NCI-H1930 (cell line): ENCODE data around the gene CCDC86.

Experiments used
- DNase-seq, 2 experiments: peaks; one replicate each; lab custom pipeline; 2025; lab: John Stamatoyannopoulos, UW

The CCDC86 gene

DNA sequence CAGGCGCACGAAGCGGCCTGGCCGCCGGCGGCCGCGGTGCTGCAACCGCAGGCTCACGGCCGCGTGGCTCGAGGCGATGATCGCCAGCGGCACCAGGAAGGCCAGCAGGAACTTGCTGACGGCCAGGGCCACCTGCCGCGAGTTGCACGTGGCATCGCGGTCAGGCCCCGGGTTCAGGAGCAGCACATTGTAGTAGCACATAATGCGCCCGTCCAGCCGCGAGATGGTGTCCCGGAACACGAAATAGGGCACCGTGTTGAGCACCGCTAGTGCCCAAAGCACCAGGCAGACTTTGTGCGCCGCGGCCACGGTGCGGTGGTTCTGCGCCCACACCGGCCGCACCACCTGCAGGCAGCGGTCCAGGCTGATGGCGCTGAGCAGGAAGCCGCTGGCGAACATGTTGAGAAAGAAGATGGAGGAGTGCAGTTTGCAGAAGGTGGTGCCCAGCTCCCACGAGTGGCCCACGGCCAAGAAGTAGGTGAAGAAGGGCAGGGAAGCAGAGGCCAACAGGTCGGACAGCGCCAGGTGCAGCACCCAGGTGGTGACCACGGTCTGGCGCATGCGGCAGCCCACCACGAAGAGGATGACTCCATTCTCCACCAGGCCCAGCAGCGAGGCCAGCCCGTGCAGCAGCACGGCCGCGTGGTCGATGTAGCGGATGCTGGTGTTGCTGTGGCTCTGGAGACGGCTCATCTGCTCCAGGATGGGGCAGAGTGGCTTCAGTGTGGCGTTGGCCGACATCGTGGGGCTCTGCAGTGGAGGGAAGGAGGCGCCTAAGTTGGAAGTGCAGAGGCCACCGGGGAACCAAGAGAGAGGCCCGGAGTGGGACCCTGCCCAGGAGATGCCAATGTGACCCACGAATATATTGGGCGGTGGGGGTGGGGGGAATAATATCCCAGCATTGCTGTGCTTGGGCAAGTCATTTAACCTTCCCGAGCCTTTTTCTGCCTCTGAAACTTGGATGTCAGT is 11.4 kb downstream of the CCDC86 start:
- no peak for DNase-seq

DNA sequence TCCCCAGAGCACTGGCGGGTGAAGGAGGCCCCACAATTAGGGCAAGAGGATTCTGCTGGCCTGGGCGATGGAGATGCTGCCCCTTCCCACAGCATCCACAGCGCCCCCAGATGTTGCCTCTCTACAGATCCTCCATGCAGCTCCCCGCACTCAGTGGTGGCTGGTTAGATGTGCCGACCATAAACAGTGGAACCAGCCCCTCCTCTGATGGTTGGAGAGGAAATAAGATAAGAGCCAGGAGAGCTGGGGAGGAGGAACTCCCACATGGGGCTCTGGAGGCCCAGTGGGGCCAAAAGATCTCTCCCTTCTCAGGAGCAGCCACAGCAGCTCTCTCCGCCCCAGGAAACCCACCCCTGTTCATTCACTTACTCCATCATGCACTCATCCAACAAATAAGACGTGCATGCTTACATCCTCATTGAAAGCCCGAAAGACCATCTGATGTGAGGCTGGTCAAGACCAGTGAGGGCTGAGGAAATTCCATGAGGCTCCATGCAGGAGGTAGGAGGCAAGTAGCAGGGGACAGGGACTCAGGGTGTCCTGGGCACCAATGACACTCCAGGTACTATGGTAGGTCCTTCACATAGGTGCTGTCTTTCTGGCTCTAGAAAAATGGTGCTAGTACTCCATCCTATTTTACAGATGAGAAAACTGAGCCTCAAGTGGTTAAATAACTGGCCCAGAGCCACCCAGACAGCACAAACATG is 12.4 kb downstream of the CCDC86 start:
- DNase-seq = no peak

DNA sequence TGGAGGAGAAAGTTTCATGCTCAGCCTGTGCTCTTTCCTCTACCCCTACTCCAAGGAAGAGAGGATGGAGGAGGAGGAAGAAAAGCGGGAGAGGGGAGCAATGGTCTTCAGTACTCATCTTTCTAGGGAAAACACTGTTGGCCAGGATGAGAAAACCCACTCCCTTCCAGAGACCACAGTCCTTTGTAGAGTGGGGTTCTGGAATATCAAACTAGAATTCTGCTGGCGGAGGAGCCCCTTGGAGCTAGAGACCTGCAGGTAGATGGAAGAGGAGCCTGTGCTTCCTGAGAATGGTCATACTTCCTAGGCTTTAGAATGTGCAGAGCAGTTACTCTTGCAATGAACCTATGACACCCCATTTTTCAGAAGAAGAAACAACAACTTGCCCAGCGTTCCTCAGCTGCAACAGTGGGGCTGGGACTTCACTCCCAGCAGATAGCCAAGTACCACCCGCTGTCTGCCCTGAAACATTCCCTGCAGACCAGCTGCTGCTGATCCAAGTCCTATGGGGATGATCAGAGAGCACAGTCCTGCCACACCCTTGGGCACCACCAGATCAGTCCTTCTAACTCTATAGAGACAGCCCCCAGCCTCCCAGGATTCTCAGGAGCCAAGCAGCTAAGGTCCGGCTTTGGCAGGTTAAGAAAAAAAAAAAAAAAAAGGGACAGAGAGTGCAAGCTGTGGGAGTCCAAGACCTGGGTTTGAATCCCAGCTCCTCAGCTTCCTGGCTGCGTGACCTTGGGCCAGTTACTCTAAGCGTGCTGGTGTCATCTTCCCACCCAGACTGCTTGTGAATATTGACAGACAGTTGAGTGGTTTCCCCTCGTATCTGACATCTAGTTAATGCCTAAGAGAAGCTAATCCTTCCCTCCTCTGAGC is 13.2 kb downstream of the CCDC86 start:
- DNase-seq = no peak

DNA sequence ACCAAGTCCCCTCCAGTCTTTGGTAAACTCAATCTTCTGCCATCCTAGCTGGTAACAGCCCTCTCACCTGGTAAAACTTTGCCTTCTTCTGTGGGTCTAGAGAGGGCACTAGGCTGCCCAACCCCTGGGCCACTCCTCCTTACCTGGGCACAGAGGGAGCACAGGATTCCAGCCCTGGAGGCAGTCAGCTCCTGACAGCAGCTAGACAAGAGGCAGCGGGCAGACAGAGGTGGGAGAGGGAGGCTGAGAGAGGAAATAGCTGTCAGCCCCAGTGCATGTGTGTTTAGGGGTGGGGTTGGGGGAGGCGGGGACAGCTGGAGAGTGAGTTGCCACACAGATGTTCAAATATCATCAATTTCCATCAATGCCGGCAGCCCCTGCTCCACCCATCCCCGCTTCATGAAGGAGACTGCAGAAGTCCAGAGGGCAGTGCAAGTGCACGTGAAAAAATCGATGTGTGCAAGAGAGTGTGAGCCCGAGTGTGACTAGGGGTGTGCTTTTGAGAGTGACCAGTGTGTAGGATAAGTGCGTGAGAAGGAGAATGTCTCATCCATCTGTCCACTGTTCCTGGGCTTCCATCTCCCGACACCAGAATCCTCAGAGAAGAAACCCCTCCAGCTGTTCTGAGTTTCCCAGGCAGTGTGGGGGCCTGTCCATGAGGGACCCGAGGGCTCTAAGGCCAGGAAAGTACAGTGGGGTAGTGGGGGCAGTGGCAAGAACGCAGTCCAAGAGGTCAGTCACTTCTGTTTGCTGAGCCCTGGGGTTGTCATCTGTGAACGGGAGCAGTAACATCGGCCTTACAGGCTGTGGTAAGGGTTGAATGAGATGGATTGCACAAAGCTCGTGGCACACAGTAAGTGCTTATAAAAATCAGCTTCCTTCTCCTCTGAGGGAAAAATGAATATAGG is 14.1 kb downstream of the CCDC86 start, which contains the start of gene PTGDR2:
PTGDR2 (minus strand) TSS at position 225 of the 908 bp plus-strand sequence. CDS start 2,228 bp downstream, outside the sequence.
- no peak for DNase-seq

DNA sequence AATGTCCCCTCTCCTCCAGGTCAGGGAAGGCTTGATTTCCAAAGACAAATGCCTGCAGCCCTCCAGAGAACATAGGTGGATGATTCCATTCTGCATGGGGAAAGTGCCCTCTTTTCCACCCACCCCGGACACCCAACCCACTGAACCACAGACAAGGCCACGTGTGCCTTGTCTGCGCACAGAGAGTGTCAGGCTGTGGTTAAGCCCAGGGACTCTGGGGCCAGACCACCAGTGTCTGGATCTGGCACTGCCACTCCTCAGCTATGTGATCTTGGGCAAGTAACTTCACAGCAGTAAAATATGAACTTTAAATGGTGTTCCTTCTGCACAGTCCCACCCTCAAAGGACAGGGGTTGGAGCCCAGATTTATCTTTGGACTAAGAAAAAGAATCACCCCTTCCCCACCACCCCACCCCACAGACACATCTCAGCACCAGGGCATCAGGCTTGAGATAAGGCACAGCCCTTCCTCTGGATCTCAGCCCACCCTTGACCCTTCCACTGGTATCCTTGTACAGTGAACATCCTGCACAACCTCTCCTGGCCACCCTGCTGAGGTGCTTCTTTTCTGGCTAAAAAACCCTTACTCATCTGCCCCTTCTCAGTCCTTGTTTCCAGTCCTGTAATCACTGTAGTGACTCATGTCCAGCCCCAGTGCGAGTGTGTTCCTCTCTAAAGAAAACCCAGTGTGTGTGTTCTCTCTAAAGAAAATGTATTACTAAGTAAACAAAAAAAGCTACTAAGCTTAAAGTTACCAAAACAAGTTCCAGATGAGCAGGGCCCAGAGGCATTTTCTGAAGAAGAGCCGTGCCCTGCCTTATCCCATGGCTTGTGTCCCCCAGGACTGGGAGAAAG is 15.7 kb downstream of the CCDC86 start:
- DNase-seq = no peak

DNA sequence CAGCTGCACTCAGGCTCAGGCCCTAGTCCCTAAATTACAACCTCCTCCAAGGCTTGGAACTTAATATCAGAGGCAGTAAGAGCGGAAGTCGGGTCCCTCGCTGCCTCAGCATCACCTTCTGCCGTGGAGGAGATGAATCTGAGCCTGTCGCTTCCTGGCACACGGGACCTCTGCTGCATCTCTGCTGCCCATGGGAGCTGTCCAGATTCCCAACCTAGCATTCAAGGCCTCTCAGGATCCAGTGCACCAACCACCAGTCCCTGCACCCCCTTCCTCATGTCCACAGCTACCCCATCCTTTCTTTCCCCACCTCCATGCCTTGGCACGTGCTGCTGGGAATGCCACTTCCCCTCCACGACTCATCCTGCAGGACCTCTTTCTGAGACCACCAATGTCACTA is 16.3 kb downstream of the CCDC86 start:
- no peak for DNase-seq

DNA sequence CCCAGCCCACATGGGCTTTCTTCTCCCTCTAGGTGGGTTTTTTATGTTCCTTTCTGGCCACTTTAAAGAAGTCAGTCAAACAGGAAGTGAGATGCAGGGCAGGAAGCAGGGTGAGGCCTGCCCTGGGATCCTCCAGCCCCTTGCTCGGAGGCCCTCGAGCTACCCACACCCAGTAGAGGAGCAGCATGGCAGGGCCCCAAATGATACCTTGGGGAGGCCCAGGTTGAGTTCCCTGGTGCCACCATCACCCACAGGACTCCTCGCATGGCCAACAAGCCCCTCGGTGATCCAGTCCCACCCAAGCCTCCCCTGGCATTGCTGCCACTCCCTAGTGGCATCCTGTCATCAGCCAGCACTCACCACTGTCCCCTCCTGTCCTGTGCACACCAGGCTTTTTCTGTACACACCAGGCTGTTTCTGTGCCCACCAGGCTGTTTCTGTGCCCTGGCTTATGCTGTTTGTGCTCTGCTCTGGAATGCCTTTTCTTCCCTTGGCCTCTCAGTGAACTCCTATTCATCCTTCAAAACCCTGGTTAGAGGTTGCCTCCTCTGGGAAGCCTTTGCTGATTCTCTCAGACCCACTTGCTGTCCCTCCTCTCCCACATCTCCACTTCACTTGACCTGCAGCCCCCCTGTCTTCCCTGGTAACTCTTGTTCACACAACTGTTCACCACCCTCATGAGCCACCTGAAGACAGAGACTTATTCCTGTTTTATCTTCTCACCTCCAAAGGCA is 17.0 kb downstream of the CCDC86 start:
- no peak for DNase-seq

DNA sequence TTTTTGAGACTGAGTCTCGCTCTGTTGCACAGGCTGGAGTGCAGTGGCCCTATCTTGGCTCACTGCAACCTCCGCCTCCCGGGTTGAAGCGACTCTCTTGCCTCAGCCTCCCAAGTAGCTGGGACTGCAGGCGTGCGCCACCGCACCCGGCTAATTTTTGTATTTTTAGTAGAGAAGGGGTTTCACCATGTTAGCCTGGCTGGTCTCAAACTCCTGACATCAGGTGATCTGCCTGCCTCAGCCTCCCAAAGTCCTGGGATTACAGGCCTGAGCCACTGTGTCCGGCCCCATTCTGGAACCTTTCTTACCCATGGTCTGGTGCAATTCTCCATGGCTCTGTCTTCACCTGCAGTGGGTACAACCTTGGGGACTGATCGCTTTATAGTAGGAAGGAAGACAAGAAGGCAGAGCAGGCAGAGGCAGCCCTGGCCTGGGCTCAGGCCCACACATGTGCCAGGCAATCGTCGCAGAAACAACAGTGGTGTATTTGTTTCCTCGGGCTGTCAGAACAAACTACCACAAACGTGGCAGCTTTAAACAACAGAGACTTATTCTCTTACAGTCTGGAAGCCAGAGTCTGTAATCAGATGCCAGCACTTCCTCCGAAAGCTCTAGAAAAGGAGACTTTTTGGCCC is 17.8 kb downstream of the CCDC86 start:
- DNase-seq = no peak

GRCh38 chr11:60860943-60861342 is 19.0 kb downstream of the CCDC86 start:
- DNase-seq = no peak

DNA sequence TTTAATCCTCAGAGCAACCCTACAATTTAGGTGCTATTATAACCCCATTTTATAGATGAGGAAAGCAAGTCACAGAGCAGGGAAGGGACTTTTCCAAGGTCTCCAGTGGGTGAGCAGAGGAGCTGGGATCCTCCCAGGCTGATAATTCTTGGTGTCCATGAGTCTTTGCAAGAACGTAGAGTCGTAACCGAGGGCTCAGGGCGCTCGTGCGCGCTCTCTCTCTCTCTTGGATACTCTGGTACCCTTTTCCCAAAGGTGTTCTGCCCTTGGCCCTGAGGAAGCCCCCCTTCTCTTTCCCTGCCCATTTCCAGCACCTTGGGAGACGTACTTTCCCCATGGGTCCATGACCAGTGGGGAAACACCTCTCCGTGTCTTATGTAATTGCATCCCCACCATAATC is 20.3 kb downstream of the CCDC86 start:
- DNase-seq = no peak

DNA sequence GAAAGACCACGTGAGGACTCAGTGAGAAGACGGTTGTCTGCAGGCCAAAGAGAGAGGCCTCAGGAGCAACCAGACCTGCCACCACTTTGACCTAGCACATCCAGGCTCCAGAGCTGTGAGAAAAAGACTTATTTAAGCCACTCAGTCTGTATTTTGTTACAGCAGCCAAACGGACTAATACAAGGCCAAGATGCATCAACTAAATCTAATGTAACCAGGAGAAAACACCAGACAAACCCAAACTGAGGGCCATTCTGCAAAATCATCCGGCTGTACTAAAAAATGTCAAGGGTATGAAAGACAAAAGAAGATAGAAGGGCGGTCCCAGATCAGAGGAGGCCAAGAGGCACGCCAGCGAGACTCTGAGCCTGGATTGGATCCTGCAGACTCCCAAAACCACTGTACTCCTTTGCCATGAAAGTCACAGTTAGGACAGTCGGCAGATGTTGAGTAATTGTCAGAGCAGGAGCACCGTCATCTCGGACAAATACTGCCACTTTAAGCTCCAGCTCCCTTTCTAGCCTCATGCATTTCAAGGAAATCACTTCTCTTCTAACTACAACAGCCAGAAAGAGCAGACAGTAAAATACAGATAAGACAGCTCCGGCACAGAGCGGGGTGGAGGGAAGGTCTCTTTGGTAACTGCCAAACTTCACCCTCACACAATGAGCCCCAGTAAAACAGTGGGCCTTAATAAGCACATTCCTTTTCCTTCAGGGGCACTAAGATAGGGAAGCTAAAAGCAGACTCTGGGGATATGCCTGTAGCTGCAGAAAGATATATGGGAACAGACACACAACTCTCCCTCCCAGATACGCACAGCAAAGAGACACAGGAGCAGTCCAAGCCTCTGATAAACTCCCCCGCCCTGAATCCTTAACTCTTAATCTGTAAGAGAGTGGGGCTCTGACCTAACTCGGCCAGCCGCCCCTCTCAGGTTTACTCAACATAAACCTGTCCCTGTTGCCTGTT is 21.9 kb downstream of the CCDC86 start:
- DNase-seq = no peak

- no peak for DNase-seq
These were observed 23.1 kb downstream of the CCDC86 start for GRCh38 chr11:60864856-60865513.

DNA sequence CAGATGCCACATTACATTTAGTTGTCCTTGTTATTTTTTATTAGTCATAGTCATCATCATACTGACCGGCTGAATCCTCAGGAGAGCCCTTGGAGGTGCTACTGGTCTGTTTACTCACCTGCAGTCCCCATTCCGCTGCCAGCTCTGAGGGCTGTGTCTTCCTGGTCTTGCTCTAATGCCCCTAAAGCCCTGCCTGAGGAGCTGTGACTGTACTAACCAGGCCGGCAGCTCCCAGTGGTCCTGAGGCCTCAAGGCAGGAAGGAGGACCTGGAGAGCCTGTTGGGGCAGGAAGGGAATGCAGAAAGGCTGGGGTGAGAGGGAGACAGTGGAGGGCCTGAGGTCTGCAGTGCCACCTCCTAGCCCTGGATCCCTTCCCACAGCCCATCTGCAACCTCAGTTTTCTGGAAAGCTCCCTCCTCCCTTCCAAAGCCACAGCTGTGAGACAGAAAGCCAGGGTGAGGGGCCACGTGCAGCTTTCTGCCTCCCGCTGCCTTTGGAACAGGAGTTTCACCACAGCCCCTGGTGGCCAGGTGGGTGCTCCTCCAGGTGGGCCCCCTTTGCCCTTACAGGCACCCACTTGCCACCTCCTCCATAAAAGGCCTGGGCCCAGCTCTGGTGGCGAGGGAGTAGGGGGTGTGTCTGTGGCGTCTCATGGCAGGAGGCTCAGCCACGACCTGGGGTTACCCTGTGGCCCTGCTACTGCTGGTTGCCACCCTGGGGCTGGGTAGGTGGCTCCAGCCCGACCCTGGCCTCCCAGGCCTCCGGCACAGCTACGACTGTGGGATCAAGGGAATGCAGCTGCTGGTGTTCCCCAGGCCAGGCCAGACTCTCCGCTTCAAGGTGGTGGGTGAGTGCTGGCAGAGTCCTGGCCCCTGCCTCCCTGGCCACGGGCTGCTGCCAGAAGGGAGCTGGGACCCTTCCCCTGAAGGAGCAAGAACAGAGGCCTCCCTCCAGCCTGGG is 25.3 kb downstream of the CCDC86 start, which contains the start of gene ZP1:
ZP1 (plus strand) TSS at position 632 of the 960 bp plus-strand sequence; CDS start at position 652, 20 bp downstream.
- peak; percentile 8 to 46 for DNase-seq

GRCh38 chr11:60867871-60868681 is 26.2 kb downstream of the CCDC86 start:
- DNase-seq = no peak
